Stomach (tissue), 9 donors: Measurements from ENCODE around the gene HELT. TPM values are rescaled to one million over a fixed set of nuclear protein-coding genes. Genes with fewer than 3 reads are reported as not detected.

ENCODE experiments used
- DNase-seq, 2 donors: peaks; one replicate each; pipeline versions ENCODE4 v3.0.0 to v3.0.0-alpha.2; 2013 to 2019
- H3K27ac ChIP-seq, 5 donors: fragments of 200-600 bp in 4 of 5; sonication (generic) in 4 of 5; one replicate each; pipeline ENCODE4 v1.5.1; 2013 to 2019; ENCODE audit warnings: mild to moderate bottlenecking in 1 of 5, moderate library complexity in 1 of 5
- H3K27me3 ChIP-seq, 3 donors: fragments of 200-600 bp; sonication (generic); one replicate each; pipeline ENCODE4 v1.5.1; 2017 to 2019; ENCODE audit warnings: mixed run types in 1 of 3
- H3K36me3 ChIP-seq, 4 donors: fragments of 200-600 bp; sonication (generic); 1 replicate in 3 of 4; 2 replicates in 1 of 4; pipeline ENCODE4 v1.5.1; 2016 to 2019
- H3K4me1 ChIP-seq, 4 donors: fragments of 200-600 bp; sonication (generic); one replicate each; pipeline ENCODE4 v1.5.1; 2016 to 2019
- H3K4me3 ChIP-seq, 4 donors: fragments of 200-600 bp; sonication (generic) in 3 of 4; one replicate each; pipeline ENCODE4 v1.5.1; 2016 to 2019; ENCODE audit warnings: mild to moderate bottlenecking in 1 of 4
- H3K9me3 ChIP-seq, 4 donors: fragments of 200-600 bp; sonication (generic); one replicate each; pipeline ENCODE4 v1.5.1; 2016 to 2019
- CTCF ChIP-seq, 7 experiments: fragments of 450-650 bp in 4 of 7; fragments of 200-600 bp in 3 of 7; sonication (generic) in 3 of 7; IDR thresholded peaks; one replicate each; pipeline ENCODE4 v1.5.1; 2016 to 2019; ENCODE audit warnings: antibody characterized with exemption in 7 of 7, control low read depth in 2 of 7, mild to moderate bottlenecking in 1 of 7
- EP300 ChIP-seq: sonication (generic); formaldehyde crosslinking; IDR thresholded peaks from one replicate; pipeline ENCODE4 v1.6.1; 2017; ENCODE audit warnings: antibody characterized with exemption
- POLR2A ChIP-seq, 4 donors: fragments of 450-650 bp; IDR thresholded peaks; one replicate each; pipeline ENCODE4 v1.6.1; 2016; ENCODE audit warnings: antibody characterized with exemption in 4 of 4, control low read depth in 2 of 4, mild to moderate bottlenecking in 1 of 4, moderate library complexity in 1 of 4
- POLR2AphosphoS5 ChIP-seq, 3 donors: sonication (generic); formaldehyde crosslinking; IDR thresholded peaks; one replicate each; pipeline ENCODE4 v1.6.1; 2016; ENCODE audit warnings: antibody characterized with exemption in 3 of 3
- WGBS, 5 donors: extraction: QIAGEN DNeasy Blood & Tissue Kit in 3 of 5; methylation state at CpG; one replicate each; pipeline versions ENCODE4 v1.1.5 to v1.1.7; 2013 to 2018; 5-methylcytosine and 5-hydroxymethylcytosine counted together
- intact Hi-C: fragments of 100-400 bp; cut with DNase I; formaldehyde crosslinking; loops from one replicate; pipeline ENCODE4 v1.15.1; 2023; ENCODE audit warnings: low total_unique reads
- polyA plus RNA-seq, 3 donors: library from polyadenylated mRNA; stranded (reverse); fragments of 200-250 nt; gene quantifications; one replicate each; pipeline ENCODE4 v1.2.3, GENCODE V29; 2013
- total RNA-seq, 5 donors: library from RNA; depleted of rRNA; stranded (reverse); fragments of >200 nt; gene quantifications; one replicate each; pipeline versions ENCODE4 v1.1.0 to v1.2.3, GENCODE V29; 2014 to 2016
- donor health status: healthy with polysubstance abuse.
- donor health status: Bipolar disorder and iron deficiency.
- donor health status: healthy.

Gene HELT
- total and polyA plus RNA-seq, 8 donors = not detected

DNA sequence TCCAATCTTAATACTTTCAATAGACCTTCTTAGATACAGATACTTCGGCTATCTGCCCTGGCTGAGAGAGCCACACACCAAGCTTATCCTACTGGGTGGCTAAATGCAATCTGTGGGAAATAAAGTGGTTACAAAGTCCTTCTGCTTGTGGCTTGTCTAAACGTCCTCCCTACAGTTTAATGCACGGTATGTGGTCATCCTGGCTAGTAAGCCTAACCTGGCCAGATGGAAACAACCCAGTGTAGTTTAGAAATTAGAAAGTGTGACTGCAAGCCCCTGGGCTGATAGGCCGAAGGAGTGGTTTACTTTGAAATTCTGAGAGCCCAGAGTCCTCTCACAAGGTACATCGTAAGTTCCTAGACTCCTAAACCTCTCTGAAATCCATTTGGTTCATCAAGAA lies 47.9 kb downstream of the HELT start:
- TF ChIP-seq POLR2A (IDR thresholded peaks at IDR 0.05) = no peak
- no peak for TF ChIP-seq CTCF (IDR thresholded peaks at IDR 0.05)
- no peak for TF ChIP-seq EP300
- TF ChIP-seq POLR2AphosphoS5 (IDR thresholded peaks at IDR 0.05) = no peak
- Histone ChIP-seq H3K4me1 (no peaks in the 10 kb centered on the region), H3K4me3 (no peak overlapping the region), H3K27me3 (peaks cover 0 to 14% (median 0%) of the 10 kb centered on the region in 3 donors), H3K9me3 (no peaks in the 10 kb centered on the region), H3K36me3 (no peaks in the 10 kb centered on the region), H3K27ac (no peak overlapping the region)
- 77 to 89% (median 83%) methylated on average over 5 of the region's 5 CpGs for WGBS, 5 donors
- DNase-seq = no peak
- intact Hi-C loops = no loop called here

- no peak overlapping the region for H3K27ac ChIP-seq
- H3K4me1 ChIP-seq = no peaks in the 10 kb centered on the region
- no peaks in the 10 kb centered on the region for H3K9me3 ChIP-seq
- H3K36me3 ChIP-seq = no peaks in the 10 kb centered on the region
- no peak for TF ChIP-seq EP300
- no peak for TF ChIP-seq POLR2AphosphoS5 (IDR thresholded peaks at IDR 0.05)
- TF ChIP-seq POLR2A (IDR thresholded peaks at IDR 0.05) = no peak
- TF ChIP-seq CTCF (IDR thresholded peaks at IDR 0.05) = no peak
- 53 to 64% (median 60%) methylated on average over 3 of the region's 3 CpGs for WGBS, 5 donors
- no peaks in the 10 kb centered on the region for H3K27me3 ChIP-seq
- DNase-seq = no peak
- intact Hi-C loops = no loop called here
- H3K4me3 ChIP-seq = no peak overlapping the region
Measured at GRCh38 chr4:185068837-185069236, 50.5 kb downstream of the HELT start.

Other genes starting within 250 kb of the HELT start
- 1,000 to 10,000 TPM in 1 of 5 donors, 10 to 100 TPM in 4; 47.1 to 1,170 (median 61.8) TPM for gene ACSL1, start 192.5 kb upstream of the HELT start, total RNA-seq
- gene ACSL1, start 192.5 kb upstream of the HELT start, polyA plus RNA-seq = 10 to 100 TPM; 42.8 to 48.2 (median 44.0) TPM
- 100 to 1,000 TPM in 1 of 5 donors, 10 to 100 TPM in 4; 10.7 to 140 (median 36.5) TPM for gene SLC25A4, start 124.8 kb downstream of the HELT start, total RNA-seq
- gene SLC25A4, start 124.8 kb downstream of the HELT start, polyA plus RNA-seq = 10 to 100 TPM; 39.9 to 46.4 (median 46.3) TPM
- 10 to 100 TPM in 4 of 5 donors, 1 to 10 TPM in 1; 8.7 to 39.8 (median 22.5) TPM for gene CFAP97, start 185.5 kb downstream of the HELT start, total RNA-seq
- 10 to 100 TPM in 1 of 3 donors, 1 to 10 TPM in 2; 4.8 to 11.0 (median 8.8) TPM for gene CFAP97, start 185.5 kb downstream of the HELT start, polyA plus RNA-seq
- 10 to 100 TPM in 4 of 5 donors, 1 to 10 TPM in 1; 4.1 to 36.8 (median 26.4) TPM for gene SNX25, start 191.1 kb downstream of the HELT start, total RNA-seq
- 1 to 10 TPM; 2.6 to 4.7 (median 3.2) TPM for gene SNX25, start 191.1 kb downstream of the HELT start, polyA plus RNA-seq